Caco-2 (cell line): ENCODE measurements around the gene FDXR. TPM values are rescaled to one million over a fixed set of nuclear protein-coding genes. Genes with fewer than 3 reads are reported as not detected.

Experiments
- BruUV-seq: library from RNA; stranded (reverse); fragments of 400-500 nt; replicated peaks from 2 replicates; lab custom pipeline; 2021; lab: Mats Ljungman, UMichigan
- CTCF ChIA-PET: fragments of 300-600 bp; sonication (Branson Sonifier 250); formaldehyde crosslinking; loops from one replicate; lab custom pipeline; 2022; ENCODE audit warnings: antibody characterized with exemption; lab: Charles Lee
- POLR2A ChIA-PET: fragments of 300-600 bp; sonication (Branson Sonifier 250); formaldehyde crosslinking; loops from one replicate; lab custom pipeline; 2022; ENCODE audit warnings: antibody characterized with exemption; lab: Charles Lee
- DNase-seq, 2 experiments: peaks; one replicate each; pipeline versions ENCODE4 v3.0.0 to v3.0.0-alpha.2; 2020 to 2022
- H3K27me3 ChIP-seq: replicated peaks from 2 replicates; pipeline ENCODE4 v1.6.0; 2011; ENCODE audit warnings: low read length; ENCODE audit not compliant: control insufficient read depth, insufficient read depth
- H3K36me3 ChIP-seq: 2 replicates; pipeline ENCODE4 v1.5.1; 2011; ENCODE audit warnings: low read length; ENCODE audit not compliant: control insufficient read depth, insufficient read depth
- H3K4me1 ChIP-seq: fragments of 250-450 bp; sonication (Bioruptor Pico); 2 replicates; pipeline ENCODE4 v1.5.1; 2020; ENCODE audit warnings: mild to moderate bottlenecking
- H3K4me3 ChIP-seq: 2 replicates; pipeline ENCODE4 v1.5.1; 2011; ENCODE audit warnings: low read depth, mild to moderate bottlenecking, control low read depth, low read length
- H3K9me3 ChIP-seq: fragments of 250-450 bp; sonication (Bioruptor Pico); 2 replicates; pipeline ENCODE4 v1.5.1; 2020; ENCODE audit warnings: mild to moderate bottlenecking, moderate library complexity
- H3K27ac Mint-ChIP-seq: one replicate; pipeline ENCODE4 v1.8.0; 2022; ENCODE audit warnings: mixed read lengths; ENCODE audit not compliant: unreplicated experiment
- H3K27me3 Mint-ChIP-seq: one replicate; pipeline ENCODE4 v1.8.0; 2022; ENCODE audit warnings: mixed read lengths; ENCODE audit not compliant: insufficient read depth, unreplicated experiment
- H3K36me3 Mint-ChIP-seq: one replicate; pipeline ENCODE4 v1.8.0; 2022; ENCODE audit warnings: mild to moderate bottlenecking, mixed read lengths; ENCODE audit not compliant: insufficient read depth, unreplicated experiment
- H3K4me1 Mint-ChIP-seq: one replicate; pipeline ENCODE4 v1.8.0; 2022; ENCODE audit warnings: low read depth, mixed read lengths; ENCODE audit not compliant: unreplicated experiment
- H3K4me3 Mint-ChIP-seq: one replicate; pipeline ENCODE4 v1.8.0; 2022; ENCODE audit warnings: mild to moderate bottlenecking, moderate library complexity, mixed read lengths; ENCODE audit not compliant: unreplicated experiment
- H3K9me3 Mint-ChIP-seq: one replicate; pipeline ENCODE4 v1.8.0; 2022; ENCODE audit warnings: mixed read lengths; ENCODE audit not compliant: unreplicated experiment
- intact Hi-C: fragments of 100-400 bp; cut with micrococcal nuclease; formaldehyde crosslinking; loops from one replicate; pipeline ENCODE4 v1.10.0; 2022; ENCODE audit not compliant: unreplicated experiment
- total RNA-seq: library from RNA; stranded (reverse); gene quantifications from 2 replicates; pipeline ENCODE4 v1.2.3, GENCODE V29; 2022
- TF ChIP-seq, protein P1 (sequence below), 2 experiments: fragments of 200-600 bp in 1 of 2; IDR thresholded peaks; 1 replicate in 1 of 2; 2 replicates in 1 of 2; pipeline versions ENCODE4 v1.5.1 to v1.8.0; 2011 to 2022; ENCODE audit warnings: antibody characterized with exemption in 1 of 2, control low read depth in 1 of 2, inconsistent platforms in 1 of 2, low read depth in 1 of 2, low read length in 1 of 2, mild to moderate bottlenecking in 1 of 2, moderate library complexity in 1 of 2; ENCODE audit not compliant: insufficient read depth in 1 of 2, severe bottlenecking in 1 of 2, unreplicated experiment in 1 of 2

FDXR gene
- total RNA-seq, 1 experiment from 2014 or later = 19.0 TPM

DNA sequence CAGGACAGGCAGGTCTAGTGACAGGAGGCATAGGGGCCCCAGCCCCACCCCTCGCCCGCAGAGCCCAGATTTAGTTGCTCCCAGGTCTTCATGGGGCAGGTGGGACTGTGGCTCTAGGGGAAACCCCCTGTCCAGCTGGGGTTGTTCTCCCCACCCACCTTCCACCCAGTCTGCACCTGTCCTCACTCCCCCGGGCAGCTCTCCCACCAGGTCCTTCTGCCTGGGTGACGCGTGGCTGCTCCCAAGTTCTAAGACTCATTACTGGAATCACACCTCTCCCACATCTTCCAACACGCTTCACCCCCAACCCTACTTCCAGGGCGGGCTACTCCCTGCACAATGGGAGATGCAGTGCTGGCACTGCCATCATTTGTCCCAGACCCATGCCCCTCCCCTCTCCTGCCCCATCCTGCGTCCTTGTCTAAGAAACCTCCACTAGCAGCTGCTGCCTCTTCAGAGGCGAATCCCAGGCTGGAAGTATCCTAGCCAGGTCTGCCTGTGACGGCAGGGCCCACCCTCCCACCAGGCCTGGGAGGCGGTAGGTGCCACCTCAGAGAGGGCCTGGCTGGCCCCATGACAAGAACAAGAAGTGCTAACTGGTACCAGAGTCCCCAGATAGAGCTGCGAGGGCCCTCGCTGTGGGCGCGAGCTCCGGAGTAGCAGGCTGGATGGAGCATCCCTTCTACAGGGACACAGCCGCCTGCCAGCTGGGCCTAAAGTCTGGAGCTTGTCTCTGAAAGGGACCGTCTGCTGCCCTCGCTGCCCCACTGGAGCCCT lies 35.9 kb downstream of the FDXR start:
- no peak overlapping the region for H3K4me3 Mint-ChIP-seq
- H3K4me1 Mint-ChIP-seq = no peaks in the 10 kb centered on the region
- H3K4me1 ChIP-seq = no peaks in the 10 kb centered on the region
- H3K36me3 Mint-ChIP-seq = peaks cover 18% of the 10 kb centered on the region
- no peaks in the 10 kb centered on the region for H3K9me3 ChIP-seq
- H3K27me3 ChIP-seq = no peaks in the 10 kb centered on the region
- no peaks in the 10 kb centered on the region for H3K9me3 Mint-ChIP-seq
- H3K27me3 Mint-ChIP-seq = no peaks in the 10 kb centered on the region
- no TSS peak for BruUV-seq
- no peak overlapping the region for H3K27ac Mint-ChIP-seq
- CTCF ChIA-PET = interaction anchor here (0.5 kb wide), 1 partner anchor 125 kb away, joined by 4 read pairs; no protein-coding TSS in a partner anchor
- POLR2A ChIA-PET = no interaction called here
- no peak for DNase-seq
- no peak overlapping the region for H3K4me3 ChIP-seq
- TF ChIP-seq, protein P1, sequence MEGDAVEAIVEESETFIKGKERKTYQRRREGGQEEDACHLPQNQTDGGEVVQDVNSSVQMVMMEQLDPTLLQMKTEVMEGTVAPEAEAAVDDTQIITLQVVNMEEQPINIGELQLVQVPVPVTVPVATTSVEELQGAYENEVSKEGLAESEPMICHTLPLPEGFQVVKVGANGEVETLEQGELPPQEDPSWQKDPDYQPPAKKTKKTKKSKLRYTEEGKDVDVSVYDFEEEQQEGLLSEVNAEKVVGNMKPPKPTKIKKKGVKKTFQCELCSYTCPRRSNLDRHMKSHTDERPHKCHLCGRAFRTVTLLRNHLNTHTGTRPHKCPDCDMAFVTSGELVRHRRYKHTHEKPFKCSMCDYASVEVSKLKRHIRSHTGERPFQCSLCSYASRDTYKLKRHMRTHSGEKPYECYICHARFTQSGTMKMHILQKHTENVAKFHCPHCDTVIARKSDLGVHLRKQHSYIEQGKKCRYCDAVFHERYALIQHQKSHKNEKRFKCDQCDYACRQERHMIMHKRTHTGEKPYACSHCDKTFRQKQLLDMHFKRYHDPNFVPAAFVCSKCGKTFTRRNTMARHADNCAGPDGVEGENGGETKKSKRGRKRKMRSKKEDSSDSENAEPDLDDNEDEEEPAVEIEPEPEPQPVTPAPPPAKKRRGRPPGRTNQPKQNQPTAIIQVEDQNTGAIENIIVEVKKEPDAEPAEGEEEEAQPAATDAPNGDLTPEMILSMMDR (IDR thresholded peaks at IDR 0.05; ENCODE audit: insufficient read depth in 1 of 2, low read depth in 1 of 2, low read length in 1 of 2, severe bottlenecking in 1 of 2, unreplicated experiment in 1 of 2) = no peak
- no peaks in the 10 kb centered on the region for H3K36me3 ChIP-seq
- intact Hi-C loops = no loop called here

DNA sequence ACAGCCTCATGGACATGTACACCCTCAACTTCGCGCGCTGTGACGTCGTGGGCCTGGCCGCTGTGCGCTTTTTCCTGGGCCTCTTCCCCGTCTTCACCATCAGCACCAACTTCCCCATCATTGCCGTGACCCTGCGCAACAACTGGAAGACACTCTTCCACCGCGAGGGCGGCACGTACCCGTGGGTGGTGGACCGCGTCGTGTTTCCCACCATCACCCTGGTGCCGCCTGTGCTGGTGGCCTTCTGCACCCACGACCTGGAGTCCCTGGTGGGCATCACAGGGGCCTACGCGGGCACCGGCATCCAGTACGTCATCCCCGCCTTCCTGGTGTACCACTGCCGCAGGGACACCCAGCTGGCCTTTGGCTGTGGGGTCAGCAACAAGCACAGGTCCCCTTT lies 36.6 kb downstream of the FDXR start:
- TF ChIP-seq, protein P1 (IDR thresholded peaks at IDR 0.05; ENCODE audit: insufficient read depth in 1 of 2, low read depth in 1 of 2, low read length in 1 of 2, severe bottlenecking in 1 of 2, unreplicated experiment in 1 of 2) = no peak
- Mint-ChIP-seq H3K36me3 (peaks cover 11% of the 10 kb centered on the region), H3K4me1 (no peaks in the 10 kb centered on the region), H3K27ac (no peak overlapping the region), H3K27me3 (no peaks in the 10 kb centered on the region), H3K9me3 (no peaks in the 10 kb centered on the region), H3K4me3 (no peak overlapping the region)
- intact Hi-C loops = no loop called here
- ChIA-PET POLR2A (no interaction called here), CTCF (no interaction called here)
- Histone ChIP-seq H3K36me3 (no peaks in the 10 kb centered on the region), H3K27me3 (no peaks in the 10 kb centered on the region), H3K4me1 (peaks cover 5% of the 10 kb centered on the region; the same call in 1 of the 2 replicates), H3K4me3 (no peak overlapping the region), H3K9me3 (no peaks in the 10 kb centered on the region)
- no peak for DNase-seq
- no TSS peak for BruUV-seq

DNA sequence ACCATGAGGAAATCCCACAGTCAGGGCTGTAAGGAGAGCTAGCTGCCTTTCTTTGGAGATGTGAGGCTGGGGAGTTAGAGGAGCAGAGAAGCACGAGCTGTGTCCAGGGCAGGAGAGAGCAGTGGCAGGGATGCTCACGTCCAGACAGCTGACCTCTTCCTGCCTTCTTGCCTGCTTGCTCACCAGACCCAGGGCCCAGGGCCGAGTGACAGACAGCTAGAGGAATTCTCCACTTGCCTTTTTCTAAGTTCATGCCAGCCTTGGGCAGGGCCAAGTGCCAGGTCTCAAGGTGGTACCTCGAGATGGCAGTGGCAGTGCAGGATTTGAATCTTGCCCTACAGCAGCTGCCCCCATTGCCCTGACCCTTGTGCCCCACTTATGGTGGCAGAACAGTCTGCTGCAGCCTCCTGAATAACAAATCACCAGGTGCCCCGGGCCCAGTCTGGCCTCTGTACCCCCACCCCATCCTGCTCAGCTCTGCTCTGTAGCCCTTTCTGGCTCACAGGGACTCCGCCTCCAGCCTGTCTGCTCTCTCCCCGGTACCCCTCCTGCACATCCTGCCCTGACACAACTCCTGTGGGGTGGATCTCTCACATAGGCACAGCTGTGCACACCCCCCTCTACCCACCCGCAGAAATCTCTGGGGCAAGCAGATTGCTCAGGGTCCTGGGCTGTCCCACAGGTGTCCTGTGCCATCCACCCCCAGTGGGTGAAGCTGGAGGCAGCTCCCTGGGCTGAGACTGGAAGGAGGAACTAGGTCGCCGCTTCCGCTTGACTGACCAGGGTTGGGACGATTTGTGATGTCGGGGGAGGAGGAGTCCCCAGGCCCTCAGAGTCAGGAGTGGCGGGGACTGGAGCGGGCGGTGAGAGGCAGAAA lies 39.1 kb downstream of the FDXR start:
- CTCF ChIA-PET = interaction anchor here (0.7 kb wide), 1 partner anchor 48 kb away, joined by 3 read pairs; no protein-coding TSS in a partner anchor
- H3K36me3 Mint-ChIP-seq = peaks cover 5% of the 10 kb centered on the region
- H3K4me1 ChIP-seq = peaks cover 5% of the 10 kb centered on the region; the same call in 1 of the 2 replicates
- DNase-seq = no peak
- no TSS peak for BruUV-seq
- H3K27me3 Mint-ChIP-seq = no peaks in the 10 kb centered on the region
- H3K4me3 Mint-ChIP-seq = no peak overlapping the region
- no peaks in the 10 kb centered on the region for H3K9me3 Mint-ChIP-seq
- no peak overlapping the region for H3K27ac Mint-ChIP-seq
- intact Hi-C loops = no loop called here
- no peaks in the 10 kb centered on the region for H3K4me1 Mint-ChIP-seq
- no peaks in the 10 kb centered on the region for H3K27me3 ChIP-seq
- POLR2A ChIA-PET = interaction anchor here (0.8 kb wide), 1 partner anchor 179 kb away, joined by 4 read pairs; the partner anchor contains the start of gene MRPL58
- TF ChIP-seq, protein P1 (IDR thresholded peaks at IDR 0.05; ENCODE audit: insufficient read depth in 1 of 2, low read depth in 1 of 2, low read length in 1 of 2, severe bottlenecking in 1 of 2, unreplicated experiment in 1 of 2) = no peak
- no peaks in the 10 kb centered on the region for H3K36me3 ChIP-seq
- no peaks in the 10 kb centered on the region for H3K9me3 ChIP-seq
- H3K4me3 ChIP-seq = no peak overlapping the region
